Neutrophil (primary cell): ENCODE data around the gene ANKRD53.

Source experiments
- H3K27ac ChIP-seq: fragments of 200-600 bp; sonication (generic); 2 replicates; pipeline ENCODE4 v1.5.1; 2016; ENCODE audit warnings: mild to moderate bottlenecking, moderate library complexity
- H3K27me3 ChIP-seq: fragments of 200-600 bp; sonication (generic); 2 replicates; pipeline ENCODE4 v1.6.0; 2016; ENCODE audit warnings: mild to moderate bottlenecking
- H3K36me3 ChIP-seq: fragments of 200-600 bp; sonication (generic); 2 replicates; pipeline ENCODE4 v1.5.1; 2017
- H3K4me1 ChIP-seq, 2 experiments: fragments of 200-600 bp in 1 of 2; sonication (generic) in 1 of 2; 1 replicate in 1 of 2; 2 replicates in 1 of 2; pipeline versions ENCODE4 v1.5.1 to v1.6.1; 2013 to 2016; ENCODE audit warnings: low read depth in 1 of 2, low read length in 1 of 2, mild to moderate bottlenecking in 1 of 2, moderate library complexity in 1 of 2; ENCODE audit not compliant: control insufficient read depth in 1 of 2, insufficient read depth in 1 of 2
- H3K4me3 ChIP-seq, 2 experiments: fragments of 200-600 bp in 1 of 2; sonication (generic) in 1 of 2; 1 replicate in 1 of 2; 2 replicates in 1 of 2; pipeline ENCODE4 v1.5.1; 2013 to 2016; ENCODE audit warnings: low read depth in 1 of 2, low read length in 1 of 2, mild to moderate bottlenecking in 1 of 2, moderate library complexity in 1 of 2
- H3K9me3 ChIP-seq: fragments of 200-600 bp; sonication (generic); 2 replicates; pipeline ENCODE4 v1.5.1; 2016
- TF ChIP-seq, protein P1 (sequence below): fragments of 200-600 bp; sonication (generic); IDR thresholded peaks from 2 replicates; pipeline ENCODE4 v1.5.1; 2016; ENCODE audit warnings: antibody characterized with exemption

ANKRD53 gene

DNA sequence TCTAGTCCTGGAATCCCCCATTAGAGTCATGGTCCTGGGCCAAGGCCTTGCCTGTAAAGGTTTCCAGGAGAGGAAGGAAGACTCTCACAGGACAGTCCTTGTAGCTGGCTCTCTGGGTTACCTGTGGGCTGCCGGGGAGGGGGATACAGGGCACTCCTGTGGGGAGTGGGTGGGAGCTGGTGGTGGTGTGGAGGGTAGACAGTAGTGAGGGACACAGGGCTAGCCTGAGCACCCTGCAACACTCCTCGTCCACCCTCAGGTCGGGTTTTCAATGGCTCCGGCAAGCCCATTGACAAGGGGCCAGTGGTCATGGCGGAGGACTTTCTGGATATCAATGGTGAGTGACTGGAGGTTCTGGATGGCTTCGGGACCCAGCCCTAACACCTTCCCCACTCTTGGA is 19.7 kb upstream of the ANKRD53 start:
- H3K27ac ChIP-seq: no peak overlapping the region
- TF ChIP-seq, protein P1, sequence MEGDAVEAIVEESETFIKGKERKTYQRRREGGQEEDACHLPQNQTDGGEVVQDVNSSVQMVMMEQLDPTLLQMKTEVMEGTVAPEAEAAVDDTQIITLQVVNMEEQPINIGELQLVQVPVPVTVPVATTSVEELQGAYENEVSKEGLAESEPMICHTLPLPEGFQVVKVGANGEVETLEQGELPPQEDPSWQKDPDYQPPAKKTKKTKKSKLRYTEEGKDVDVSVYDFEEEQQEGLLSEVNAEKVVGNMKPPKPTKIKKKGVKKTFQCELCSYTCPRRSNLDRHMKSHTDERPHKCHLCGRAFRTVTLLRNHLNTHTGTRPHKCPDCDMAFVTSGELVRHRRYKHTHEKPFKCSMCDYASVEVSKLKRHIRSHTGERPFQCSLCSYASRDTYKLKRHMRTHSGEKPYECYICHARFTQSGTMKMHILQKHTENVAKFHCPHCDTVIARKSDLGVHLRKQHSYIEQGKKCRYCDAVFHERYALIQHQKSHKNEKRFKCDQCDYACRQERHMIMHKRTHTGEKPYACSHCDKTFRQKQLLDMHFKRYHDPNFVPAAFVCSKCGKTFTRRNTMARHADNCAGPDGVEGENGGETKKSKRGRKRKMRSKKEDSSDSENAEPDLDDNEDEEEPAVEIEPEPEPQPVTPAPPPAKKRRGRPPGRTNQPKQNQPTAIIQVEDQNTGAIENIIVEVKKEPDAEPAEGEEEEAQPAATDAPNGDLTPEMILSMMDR: no peak
- no peaks in the 10 kb centered on the region for H3K9me3 ChIP-seq
- H3K27me3 ChIP-seq: peaks cover 66% of the 10 kb centered on the region
- no peak overlapping the region for H3K4me3 ChIP-seq
- no peaks in the 10 kb centered on the region for H3K36me3 ChIP-seq
- H3K4me1 ChIP-seq: no peaks in the 10 kb centered on the region

DNA sequence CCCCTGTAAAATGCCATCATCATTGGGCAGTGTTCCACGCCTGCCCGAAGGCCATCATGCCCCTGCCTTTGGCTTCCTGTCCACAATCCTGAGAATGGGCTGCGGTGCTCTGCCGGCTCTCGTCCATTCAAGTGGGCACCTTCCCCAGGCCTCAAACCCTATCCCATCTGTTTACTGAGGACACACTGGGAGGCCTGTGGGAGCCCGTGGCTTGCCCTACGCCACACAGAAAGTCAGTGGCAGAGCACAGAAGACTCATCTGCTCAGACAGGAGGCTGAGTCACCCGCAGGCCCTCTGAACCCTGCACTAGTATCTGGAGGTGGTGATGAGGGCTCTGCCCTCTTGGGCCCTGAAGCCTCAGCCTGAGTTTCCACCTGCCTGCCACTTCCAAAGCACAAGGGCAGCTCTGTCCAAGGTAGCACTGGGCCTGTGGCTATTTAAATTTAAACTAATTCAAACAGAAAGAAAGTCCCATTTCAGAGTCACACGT is 19.1 kb upstream of the ANKRD53 start:
- peaks cover 66% of the 10 kb centered on the region for H3K27me3 ChIP-seq
- H3K36me3 ChIP-seq: no peaks in the 10 kb centered on the region
- no peak overlapping the region for H3K4me3 ChIP-seq
- TF ChIP-seq, protein P1: no peak
- H3K9me3 ChIP-seq: no peaks in the 10 kb centered on the region
- no peaks in the 10 kb centered on the region for H3K4me1 ChIP-seq
- no peak overlapping the region for H3K27ac ChIP-seq

DNA sequence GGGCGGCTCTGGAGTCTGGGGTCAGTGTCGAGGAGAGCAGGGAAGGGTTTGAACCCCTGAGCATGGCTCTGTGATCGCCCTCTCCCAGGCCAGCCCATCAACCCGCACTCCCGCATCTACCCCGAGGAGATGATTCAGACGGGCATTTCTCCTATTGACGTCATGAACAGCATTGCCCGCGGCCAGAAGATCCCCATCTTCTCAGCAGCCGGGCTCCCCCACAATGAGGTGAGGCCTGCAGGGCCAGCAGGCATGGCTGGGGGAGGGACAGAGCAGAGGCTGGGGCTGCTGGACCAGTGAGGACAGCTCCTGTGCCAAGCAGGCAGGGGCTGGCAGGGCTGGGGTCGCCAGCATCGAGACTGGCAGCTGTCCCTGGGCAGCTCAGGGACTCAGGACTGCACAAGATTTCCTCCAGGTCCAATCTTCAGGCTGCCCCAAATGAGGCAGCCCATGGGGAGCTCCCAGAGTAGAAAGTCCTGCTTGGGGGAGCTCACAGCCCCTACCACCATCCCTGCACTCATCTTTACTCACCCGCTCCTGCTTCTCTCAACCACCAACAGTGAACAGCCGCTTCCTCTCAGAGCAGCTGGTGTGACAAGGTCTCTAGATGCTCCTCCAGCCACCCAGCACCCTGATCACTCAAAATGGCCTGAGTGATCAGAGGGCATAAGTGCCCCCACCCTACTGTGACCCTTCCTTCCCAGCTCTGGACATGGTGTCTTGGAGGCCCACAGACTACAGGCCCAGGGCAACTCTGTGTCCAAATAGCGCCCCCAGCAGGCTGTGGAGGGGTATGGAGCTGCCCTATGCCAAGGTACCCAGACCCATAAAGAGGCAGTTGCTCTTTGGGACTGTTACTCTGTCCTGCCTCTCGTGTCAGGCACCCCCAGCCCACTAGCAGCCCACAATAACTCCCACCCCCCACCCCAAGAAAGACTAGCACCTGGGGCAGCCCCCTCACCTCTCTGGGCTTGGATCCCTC is 18.3 kb upstream of the ANKRD53 start:
- H3K4me3 ChIP-seq: no peak overlapping the region
- peaks cover 4 to 6% of the 10 kb centered on the region in 2 experiments for H3K4me1 ChIP-seq
- TF ChIP-seq, protein P1: no peak
- no peak overlapping the region for H3K27ac ChIP-seq
- H3K9me3 ChIP-seq: no peaks in the 10 kb centered on the region
- no peaks in the 10 kb centered on the region for H3K36me3 ChIP-seq
- peaks cover 66% of the 10 kb centered on the region for H3K27me3 ChIP-seq

DNA sequence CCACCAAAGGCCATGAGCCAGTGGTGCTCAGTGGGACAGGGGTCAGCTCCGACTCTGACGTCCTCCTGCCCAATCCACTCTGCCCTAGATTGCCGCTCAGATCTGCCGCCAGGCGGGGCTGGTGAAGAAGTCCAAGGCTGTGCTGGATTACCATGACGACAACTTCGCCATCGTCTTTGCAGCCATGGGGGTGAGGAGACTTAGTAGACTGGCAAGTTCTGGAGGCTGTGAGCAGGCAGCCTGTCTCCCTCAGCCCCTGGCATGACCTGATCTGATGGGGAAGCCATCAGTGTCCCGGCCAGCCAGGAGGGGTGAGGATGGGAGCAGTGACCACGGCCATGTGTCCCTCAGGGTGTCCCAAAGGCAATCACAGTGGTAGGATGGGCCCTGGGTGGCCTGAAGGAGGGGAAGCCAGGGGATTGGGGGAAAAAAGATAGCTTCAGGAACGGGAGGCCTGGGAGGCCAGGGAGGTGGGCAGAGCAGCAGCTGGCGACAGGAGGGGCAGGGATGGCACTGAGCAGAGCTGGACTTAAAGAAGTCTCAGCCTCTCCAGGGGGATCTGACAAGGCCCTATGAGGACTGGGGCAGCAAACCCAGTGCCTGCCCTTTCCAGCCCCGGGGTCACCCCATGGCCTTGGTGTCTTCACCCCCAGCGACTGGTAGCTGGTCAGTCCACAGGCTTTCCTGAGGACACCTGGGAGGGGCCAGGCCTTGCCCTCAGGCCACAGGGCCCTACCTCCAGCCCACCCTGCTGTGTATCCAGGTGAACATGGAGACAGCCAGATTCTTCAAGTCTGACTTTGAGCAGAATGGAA is 17.4 kb upstream of the ANKRD53 start:
- Histone ChIP-seq H3K27ac (no peak overlapping the region), H3K36me3 (no peaks in the 10 kb centered on the region), H3K9me3 (no peaks in the 10 kb centered on the region), H3K4me3 (no peak overlapping the region), H3K4me1 (peaks cover 7% of the 10 kb centered on the region in 2 experiments), H3K27me3 (peaks cover 66% of the 10 kb centered on the region)
- TF ChIP-seq, protein P1: no peak

DNA sequence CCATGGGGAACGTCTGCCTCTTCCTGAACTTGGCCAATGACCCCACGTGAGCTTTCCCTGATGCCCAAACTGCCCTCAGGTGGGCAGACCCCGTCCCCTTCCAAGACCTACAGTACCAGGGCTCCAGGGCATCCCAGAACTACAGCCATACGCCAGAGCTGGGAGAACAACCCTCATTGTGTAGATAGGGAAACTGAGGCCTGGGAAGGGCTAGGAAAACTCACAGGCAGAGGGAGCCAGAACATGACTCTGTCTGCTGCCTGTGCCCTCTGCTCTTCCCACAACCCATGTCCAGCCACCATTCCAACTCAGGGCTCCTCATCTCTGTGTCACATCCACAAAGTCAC is 16.8 kb upstream of the ANKRD53 start:
- peaks cover 7% of the 10 kb centered on the region in 2 experiments for H3K4me1 ChIP-seq
- TF ChIP-seq, protein P1: no peak
- peaks cover 66% of the 10 kb centered on the region for H3K27me3 ChIP-seq
- H3K27ac ChIP-seq: no peak overlapping the region
- no peaks in the 10 kb centered on the region for H3K9me3 ChIP-seq
- no peak overlapping the region for H3K4me3 ChIP-seq
- no peaks in the 10 kb centered on the region for H3K36me3 ChIP-seq
